ENCODE results near the gene NLGN2.

NLGN2 gene

GRCh38 chr17:7392696-7393612 is 14.7 kb upstream of the NLGN2 start:
- DNase-seq, result no peak

- DNase-seq, result no peak
Measured at GRCh38 chr17:7393613-7394451, 13.8 kb upstream of the NLGN2 start.

GRCh38 chr17:7394452-7395191 is 13.0 kb upstream of the NLGN2 start, which contains the start of gene PLSCR3:
Gene PLSCR3 (minus strand): TSS chr17:7394525. CDS start chr17:7394110, 415 bp downstream.
- DNase-seq, result peak; percentile 31

GRCh38 chr17:7396147-7396546 is 11.5 kb upstream of the NLGN2 start:
- DNase-seq, result no peak

- no peak for DNase-seq
Measured at GRCh38 chr17:7398612-7399011, 9.0 kb upstream of the NLGN2 start.

- no peak for DNase-seq
Measured at GRCh38 chr17:7403043-7403726, 4.5 kb upstream of the NLGN2 start.

GRCh38 chr17:7403727-7403976 is 4.0 kb upstream of the NLGN2 start:
- no peak for DNase-seq

- DNase-seq, result peak; percentile 66
Measured at GRCh38 chr17:7403977-7404736, 3.5 kb upstream of the NLGN2 start, which contains the start of gene TMEM256. Gene TMEM256 (minus strand): TSS chr17:7404097. CDS start chr17:7404084, 13 bp downstream.

GRCh38 chr17:7404737-7405349 is 2.8 kb upstream of the NLGN2 start:
- no peak for DNase-seq

GRCh38 chr17:7405350-7406234 is 2.1 kb upstream of the NLGN2 start:
- no peak for DNase-seq

- DNase-seq, result no peak
Measured at GRCh38 chr17:7406235-7406825, 1.3 kb upstream of the NLGN2 start.

- no peak for DNase-seq
Measured at GRCh38 chr17:7407082-7407481, 563 bp upstream of the NLGN2 start.

- DNase-seq, result no peak
Measured at GRCh38 chr17:7408252-7408727, 645 bp downstream of the NLGN2 start.

GRCh38 chr17:7408863-7409262 is 1.2 kb downstream of the NLGN2 start:
- DNase-seq, result no peak

- no peak for DNase-seq
Measured at GRCh38 chr17:7409716-7410115, 2.1 kb downstream of the NLGN2 start.

GRCh38 chr17:7410634-7411426 is 3.2 kb downstream of the NLGN2 start:
- DNase-seq, result no peak

GRCh38 chr17:7411427-7411750 is 3.7 kb downstream of the NLGN2 start:
- no peak for DNase-seq

GRCh38 chr17:7413346-7413985 is 5.8 kb downstream of the NLGN2 start:
- no peak for DNase-seq

- no peak for DNase-seq
Measured at GRCh38 chr17:7414837-7415236, 7.2 kb downstream of the NLGN2 start.

Data from NCI-H2029 treated with DMSO at 0.1 percent for 48 hours (cell line).